Heart left ventricle (tissue), 13 donors: ENCODE results near the gene ZBTB21.

ENCODE experiments used
- CTCF ChIP-seq, 12 donors: fragments of 200-600 bp; sonication (generic) in 4 of 12; IDR thresholded peaks; one replicate each; pipeline versions ENCODE4 v1.5.0 to v1.8.0; 2018 to 2022; ENCODE audit warnings: antibody characterized with exemption in 12 of 12, mild to moderate bottlenecking in 5 of 12
- POLR2A ChIP-seq, 2 donors: fragments of 450-650 bp; IDR thresholded peaks; one replicate each; pipeline ENCODE4 v1.6.1; 2017; ENCODE audit warnings: antibody characterized with exemption in 2 of 2, mild to moderate bottlenecking in 2 of 2, moderate library complexity in 2 of 2
- donor health status: ischemic (EF 13 %, LVEDD 7.1; RV severe dilation, severe dysfunction).
- donor health status: DM: no; HTN: yes; CAD: no.
- donor health status: DM: no; HTN: no; CAD: no.
- donor health status: ischemic (EF 25% LVEDD 6.9; RV normal size, moderate dysfunction).
- donor health status: ischemic (EF 25% LVEDD 5.7; RV mildly dilated, moderate dysfunction).
- donor health status: ischemic (EF 35%, LVEDD 5.7; RV mildly dilated, moderate dysfunction).
- donor health status: nonischemic (EF 11% LVEDD 7.7; RV severe dilation, severe dysfunction).
- donor health status: DM: yes; HTN: yes; CAD: no.
- donor health status: PGD.
- donor health status: ischemic (EF 29% LVEDD 5.4; RV normal size, mild dysfunction).
- donor health status: nonischemic (EF 23%, LVEDD 6.1; RV moderate dilation, normal function).

- TF ChIP-seq CTCF (IDR thresholded peaks at IDR 0.05) (no peak), POLR2A (IDR thresholded peaks at IDR 0.05) (no peak)
These were observed 49.6 kb upstream of the ZBTB21 start for GRCh38 chr21:42059721-42060120.
